NCI-H2196 (cell line): Measurements from ENCODE around the gene LITAF.
"Not testable (repeated sequence)": the region's sequence is repeated elsewhere in the genome, so short reads cannot be mapped to it uniquely, and the experiment has no call there.

Source experiments
- DNase-seq: peaks from one replicate; lab custom pipeline; 2025; ENCODE audit not compliant: unreplicated experiment; lab: John Stamatoyannopoulos, UW

LITAF gene

GRCh38 chr16:11601425-11601824 is 14.7 kb upstream of the LITAF start:
- no peak for DNase-seq

- DNase-seq, result no peak
Measured at GRCh38 chr16:11599579-11599978, 12.9 kb upstream of the LITAF start.

- no peak for DNase-seq
Measured at GRCh38 chr16:11597235-11598095, 10.7 kb upstream of the LITAF start.

GRCh38 chr16:11596572-11597226 is 10.0 kb upstream of the LITAF start:
- no peak for DNase-seq

GRCh38 chr16:11593581-11593980 is 6.9 kb upstream of the LITAF start:
- no peak for DNase-seq

- DNase-seq, result not testable (repeated sequence)
Measured at GRCh38 chr16:11593076-11593475, 6.4 kb upstream of the LITAF start.

- not testable (repeated sequence) for DNase-seq
Measured at GRCh38 chr16:11591630-11592029, 4.9 kb upstream of the LITAF start.

GRCh38 chr16:11589198-11589550 is 2.5 kb upstream of the LITAF start:
- no peak for DNase-seq

- DNase-seq, result no peak
Measured at GRCh38 chr16:11588321-11589197, 1.8 kb upstream of the LITAF start.

GRCh38 chr16:11587643-11588247 is 1.0 kb upstream of the LITAF start:
- no peak for DNase-seq

GRCh38 chr16:11586378-11586855 is 302 bp downstream of the LITAF start:
- DNase-seq, result no peak

GRCh38 chr16:11585460-11586377 is 1.0 kb downstream of the LITAF start:
- DNase-seq, result peak; percentile 20

GRCh38 chr16:11583889-11584565 is 2.7 kb downstream of the LITAF start:
- peak; percentile 21 for DNase-seq

- no peak for DNase-seq
Measured at GRCh38 chr16:11583166-11583565, 3.6 kb downstream of the LITAF start.

GRCh38 chr16:11582157-11582814 is 4.4 kb downstream of the LITAF start:
- DNase-seq, result no peak

GRCh38 chr16:11581678-11582077 is 5.0 kb downstream of the LITAF start:
- no peak for DNase-seq

- DNase-seq, result no peak
Measured at GRCh38 chr16:11580451-11581086, 6.2 kb downstream of the LITAF start.

GRCh38 chr16:11577290-11577660 is 9.4 kb downstream of the LITAF start:
- not testable (repeated sequence) for DNase-seq
